Neural progenitor cell (in vitro differentiated cells): ENCODE measurements around the gene LGR5.

Source experiments
- EZH2 ChIP-seq: fragments of 200-600 bp; sonication (generic); IDR thresholded peaks from 2 replicates; pipeline ENCODE4 v1.6.1; 2017; ENCODE audit warnings: antibody characterized with exemption, mild to moderate bottlenecking, moderate library complexity
- TF ChIP-seq, protein P1 (sequence below): fragments of 200-600 bp; sonication (generic); IDR thresholded peaks from 2 replicates; pipeline ENCODE4 v1.5.1; 2017; ENCODE audit warnings: antibody characterized with exemption, mild to moderate bottlenecking

DNA sequence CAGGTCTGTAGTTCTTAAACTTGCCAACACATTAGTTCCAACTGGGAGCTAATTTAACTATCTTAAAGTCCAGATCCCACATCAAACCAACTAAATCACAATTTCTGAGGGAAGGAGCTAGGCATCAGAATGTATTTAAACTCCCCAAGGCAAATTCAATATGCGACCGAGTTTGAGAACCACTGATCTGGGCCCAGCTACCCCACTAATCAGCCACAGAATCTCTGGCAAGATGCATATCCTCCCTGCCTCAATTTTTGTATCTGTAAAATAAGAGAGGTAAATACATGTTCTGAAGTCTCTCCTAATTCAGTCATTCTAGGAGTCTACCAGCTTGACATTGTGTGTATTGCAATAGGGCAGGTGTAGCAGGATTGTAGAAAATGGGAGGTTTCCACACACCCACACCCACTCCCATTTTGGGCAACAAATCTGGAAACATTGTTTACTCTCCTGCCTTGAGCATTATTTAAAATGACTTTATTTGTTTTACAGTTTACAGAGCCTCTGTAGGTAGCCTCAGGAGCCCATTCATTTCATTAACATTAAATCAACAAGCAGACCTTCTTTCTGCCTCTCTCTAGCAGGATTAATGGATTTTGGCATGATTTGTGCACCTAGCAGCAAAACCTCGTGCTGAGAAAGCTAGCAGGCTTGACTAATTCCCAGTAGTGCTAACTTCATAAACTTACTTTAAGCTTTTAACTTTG lies 15.6 kb downstream of the LGR5 start:
- TF ChIP-seq, protein P1, sequence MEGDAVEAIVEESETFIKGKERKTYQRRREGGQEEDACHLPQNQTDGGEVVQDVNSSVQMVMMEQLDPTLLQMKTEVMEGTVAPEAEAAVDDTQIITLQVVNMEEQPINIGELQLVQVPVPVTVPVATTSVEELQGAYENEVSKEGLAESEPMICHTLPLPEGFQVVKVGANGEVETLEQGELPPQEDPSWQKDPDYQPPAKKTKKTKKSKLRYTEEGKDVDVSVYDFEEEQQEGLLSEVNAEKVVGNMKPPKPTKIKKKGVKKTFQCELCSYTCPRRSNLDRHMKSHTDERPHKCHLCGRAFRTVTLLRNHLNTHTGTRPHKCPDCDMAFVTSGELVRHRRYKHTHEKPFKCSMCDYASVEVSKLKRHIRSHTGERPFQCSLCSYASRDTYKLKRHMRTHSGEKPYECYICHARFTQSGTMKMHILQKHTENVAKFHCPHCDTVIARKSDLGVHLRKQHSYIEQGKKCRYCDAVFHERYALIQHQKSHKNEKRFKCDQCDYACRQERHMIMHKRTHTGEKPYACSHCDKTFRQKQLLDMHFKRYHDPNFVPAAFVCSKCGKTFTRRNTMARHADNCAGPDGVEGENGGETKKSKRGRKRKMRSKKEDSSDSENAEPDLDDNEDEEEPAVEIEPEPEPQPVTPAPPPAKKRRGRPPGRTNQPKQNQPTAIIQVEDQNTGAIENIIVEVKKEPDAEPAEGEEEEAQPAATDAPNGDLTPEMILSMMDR = no peak
- TF ChIP-seq EZH2 = no peak
